GM12878 (cell line): Measurements from ENCODE around the gene GPSM3. TPM values are rescaled to one million over a fixed set of nuclear protein-coding genes. Genes with fewer than 3 reads are reported as not detected.

Experiments
- ATAC-seq: fragments of 200-7000 bp; cut with Tn5 transposase; 3 replicates; pipeline ENCODE4 v1.9.1; 2020; ENCODE audit warnings: mild to moderate bottlenecking, moderate library complexity
- BruUV-seq: library from RNA; stranded (reverse); fragments of 400-500 nt; replicated peaks from 2 replicates; lab custom pipeline; 2021; lab: Mats Ljungman, UMichigan
- CTCF ChIA-PET: fragments of 300-600 bp; sonication (Branson Sonifier 250); formaldehyde crosslinking; extraction: SDS; loops from one replicate; lab custom pipeline; 2021; ENCODE audit warnings: inconsistent platforms; lab: Yijun Ruan, JAX
- POLR2A ChIA-PET: fragments of 350-600 bp; formaldehyde crosslinking; extraction: SDS; loops from one replicate; lab custom pipeline; 2021; ENCODE audit warnings: inconsistent platforms; lab: Charles Lee
- RAD21 ChIA-PET: fragments of 300-600 bp; sonication (Branson Sonifier 250); formaldehyde crosslinking; loops from one replicate; lab custom pipeline; 2023; ENCODE audit warnings: antibody characterized with exemption; ENCODE audit not compliant: unreplicated experiment; lab: Charles Lee
- SMC1A ChIA-PET: fragments of 300-600 bp; sonication (Branson Sonifier 250); formaldehyde crosslinking; loops from one replicate; lab custom pipeline; 2023; ENCODE audit not compliant: unreplicated experiment, uncharacterized antibody; lab: Charles Lee
- DNase-seq: peaks from one replicate; pipeline ENCODE4 v3.0.0-alpha.2; 2011; ENCODE audit warnings: low read depth, low spot score
- FAIRE-seq: peaks from 3 replicates; lab custom pipeline; 2011; peaks lifted over from hg19 to GRCh38; lab: Jason Lieb, UNC
- H2AFZ ChIP-seq: 2 replicates; pipeline ENCODE4 v1.6.0; 2011; ENCODE audit warnings: low read depth, low read length, control low read depth; ENCODE audit not compliant: control insufficient read depth
- H3K27ac ChIP-seq: 2 replicates; pipeline ENCODE4 v1.5.1; 2011; ENCODE audit warnings: control low read depth; ENCODE audit not compliant: control insufficient read depth, insufficient read depth
- H3K27me3 ChIP-seq, 2 experiments: replicated peaks in 1 of 2; 2 replicates each; pipeline versions ENCODE4 v1.6.0 to v1.6.1; 2011; ENCODE audit warnings: low read length in 1 of 2; ENCODE audit not compliant: control insufficient read depth in 2 of 2, insufficient read depth in 2 of 2
- H3K36me3 ChIP-seq, 2 experiments: 2 replicates each; pipeline ENCODE4 v1.5.1; 2011; ENCODE audit warnings: low read length in 1 of 2; ENCODE audit not compliant: control insufficient read depth in 2 of 2, insufficient read depth in 2 of 2
- H3K4me1 ChIP-seq: 2 replicates; pipeline ENCODE4 v1.6.1; 2011; ENCODE audit warnings: mild to moderate bottlenecking, low read length, moderate library complexity, mixed read lengths; ENCODE audit not compliant: control insufficient read depth, insufficient read depth
- H3K4me2 ChIP-seq: 2 replicates; pipeline ENCODE4 v1.6.0; 2011; ENCODE audit warnings: control low read depth; ENCODE audit not compliant: control insufficient read depth, insufficient read depth
- H3K4me3 ChIP-seq: fragments of 200-600 bp; sonication (generic); 2 replicates; pipeline ENCODE4 v1.5.1; 2016
- H3K79me2 ChIP-seq: 2 replicates; pipeline ENCODE4 v1.6.0; 2011; ENCODE audit warnings: low read length; ENCODE audit not compliant: control insufficient read depth, insufficient read depth
- H3K9ac ChIP-seq: 2 replicates; pipeline ENCODE4 v1.8.0; 2011; ENCODE audit warnings: low read length, control low read depth, mixed read lengths; ENCODE audit not compliant: control insufficient read depth, insufficient read depth
- H3K9me3 ChIP-seq: replicated peaks from 3 replicates; pipeline ENCODE4 v1.5.1; 2011; ENCODE audit warnings: mild to moderate bottlenecking, low read length; ENCODE audit not compliant: control insufficient read depth, insufficient read depth
- H4K20me1 ChIP-seq: 2 replicates; pipeline ENCODE4 v1.6.0; 2011; ENCODE audit not compliant: control insufficient read depth, insufficient read depth
- ATF7 ChIP-seq: fragments of 450-650 bp; IDR thresholded peaks from 2 replicates; pipeline ENCODE4 v1.6.1; 2016; ENCODE audit warnings: low read depth, mild to moderate bottlenecking
- CHD2 ChIP-seq: IDR thresholded peaks from 2 replicates; pipeline ENCODE4 v1.6.1; 2011; ENCODE audit warnings: low read depth, low read length, improper control_type of control experiment, borderline replicate concordance
- DPF2 ChIP-seq: fragments of 450-650 bp; IDR thresholded peaks from 2 replicates; pipeline ENCODE4 v1.6.1; 2017; ENCODE audit warnings: mild to moderate bottlenecking
- HDGF ChIP-seq: fragments of 450-650 bp; IDR thresholded peaks from 2 replicates; pipeline ENCODE4 v1.6.1; 2016; ENCODE audit warnings: antibody characterized with exemption
- IKZF1 ChIP-seq: fragments of 450-650 bp; conservative IDR thresholded peaks from 2 replicates; pipeline ENCODE4 v1.6.1; 2017; ENCODE audit warnings: antibody characterized with exemption, mild to moderate bottlenecking
- IKZF2 ChIP-seq, 2 experiments: fragments of 450-650 bp; IDR thresholded peaks; 2 replicates each; pipeline ENCODE4 v1.6.1; 2017; ENCODE audit warnings: mild to moderate bottlenecking in 2 of 2, moderate library complexity in 2 of 2
- LARP7 ChIP-seq: fragments of 450-650 bp; IDR thresholded peaks from 2 replicates; pipeline ENCODE4 v1.6.1; 2017; ENCODE audit warnings: mild to moderate bottlenecking
- MLLT1 ChIP-seq: fragments of 450-650 bp; IDR thresholded peaks from 2 replicates; pipeline ENCODE4 v1.6.1; 2016; ENCODE audit warnings: mild to moderate bottlenecking
- MTA2 ChIP-seq: fragments of 450-650 bp; IDR thresholded peaks from 2 replicates; pipeline ENCODE4 v1.6.1; 2016; ENCODE audit warnings: low read depth, mild to moderate bottlenecking, moderate library complexity
- NBN ChIP-seq: fragments of 450-650 bp; IDR thresholded peaks from 2 replicates; pipeline ENCODE4 v1.6.1; 2016
- NR2F1 ChIP-seq: fragments of 450-650 bp; conservative IDR thresholded peaks from 2 replicates; pipeline ENCODE4 v1.6.1; 2017; ENCODE audit warnings: mild to moderate bottlenecking
- POLR2AphosphoS5 ChIP-seq: IDR thresholded peaks from 2 replicates; pipeline ENCODE4 v1.6.1; 2011; ENCODE audit warnings: mild to moderate bottlenecking, low read length, inconsistent platforms
- RELA ChIP-seq: fragments of 450-650 bp; IDR thresholded peaks from 2 replicates; pipeline ENCODE4 v1.8.0; 2014; ENCODE audit warnings: borderline replicate concordance; ENCODE audit not compliant: partially characterized antibody
- RELB ChIP-seq: fragments of 450-650 bp; IDR thresholded peaks from 2 replicates; pipeline ENCODE4 v1.6.1; 2017; ENCODE audit warnings: low read depth, mild to moderate bottlenecking, moderate library complexity
- SMARCA5 ChIP-seq: fragments of 450-650 bp; IDR thresholded peaks from 2 replicates; pipeline ENCODE4 v1.6.1; 2017; ENCODE audit warnings: mild to moderate bottlenecking
- WRNIP1 ChIP-seq: IDR thresholded peaks from 2 replicates; pipeline ENCODE4 v1.6.1; 2011; ENCODE audit warnings: low read depth, low read length, improper control_type of control experiment, borderline replicate concordance
- ZBED1 ChIP-seq: IDR thresholded peaks from 2 replicates; pipeline ENCODE4 v1.6.1; 2016; ENCODE audit warnings: borderline replicate concordance
- ZNF274 ChIP-seq: IDR thresholded peaks from one replicate; pipeline ENCODE4 v1.8.0; 2011; ENCODE audit not compliant: insufficient read length, insufficient read depth
- ZSCAN29 ChIP-seq: fragments of 450-650 bp; IDR thresholded peaks from 2 replicates; pipeline ENCODE4 v1.6.1; 2017; ENCODE audit warnings: mild to moderate bottlenecking, moderate library complexity
- WGBS: methylation state at CpG from one replicate; pipeline ENCODE4 v1.1.6; 2016; ENCODE audit warnings: low lambda C conversion rate; ENCODE audit not compliant: insufficient replicate concordance, insufficient coverage; ENCODE audit errors: missing lambda C conversion rate; 5-methylcytosine and 5-hydroxymethylcytosine counted together
- in situ Hi-C: fragments of 300-500 bp; cut with MboI; formaldehyde crosslinking; loops from 9 replicates; pipeline ENCODE4 v1.14.3; 2018; ENCODE audit warnings: mixed read lengths
- intact Hi-C: fragments of 100-400 bp; cut with micrococcal nuclease; formaldehyde crosslinking; loops from one replicate; pipeline ENCODE4 v1.14.2; 2022; ENCODE audit not compliant: unreplicated experiment
- polyA plus RNA-seq, 11 experiments: library from polyadenylated mRNA; depleted of rRNA in 4 of 11; unstranded in 6 of 11; stranded (reverse) in 5 of 11; fragments of >200 nt; fragmentation: Nextera tagmentation in 4 of 11; fragmentation: Illumina TruSeq in 1 of 11; extraction: Ambion mirVana in 4 of 11; extraction: Trizol in 1 of 11; gene quantifications; 1 replicate in 1 of 11; 2 replicates in 10 of 11; pipeline versions ENCODE4 v1.2.1 to v1.2.3, GENCODE V29; 2011 to 2016; ENCODE audit warnings: inconsistent platforms in 2 of 11, missing spikeins in 2 of 11, low read depth in 1 of 11
- total RNA-seq, 4 experiments: library from RNA; depleted of rRNA in 3 of 4; stranded (reverse); fragments of >200 nt in 3 of 4; fragmentation: Illumina TruSeq in 1 of 4; extraction: Trizol in 1 of 4; gene quantifications; 2 replicates each; pipeline versions ENCODE4 v1.2.1 to v1.2.3, GENCODE V29; 2013 to 2021

GPSM3 gene
- total and polyA plus RNA-seq, 10 of the 15 experiments (the other 5 are each of a cell fraction or from before 2014, with no cell fraction given) = 22.0 to 137 (median 113) TPM

- H2AFZ ChIP-seq = no peak overlapping the region
- TF ChIP-seq RELA (no peak), HDGF (peak; percentile 84; the same call in 1 of the 2 replicates), WRNIP1 (peak; percentile 86; the same call in 1 of the 2 replicates), POLR2AphosphoS5 (peak; percentile 55; the same call in 1 of the 2 replicates), NBN (peak; percentile 59; the same call in 1 of the 2 replicates), RELB (peak; percentile 14; the same call in 1 of the 2 replicates), MTA2 (0 out of 2 replicates have a peak, but pooled peaks have one; percentile 14), ZSCAN29 (no peak), MLLT1 (peak; percentile 16; the same call in 1 of the 2 replicates), ZNF274 (no peak), ZBED1 (no peak), NR2F1 (peak; percentile 39; the same call in 1 of the 2 replicates), IKZF1 (0 out of 2 replicates have a peak, but pooled peaks have one; percentile 14), IKZF2 (IDR thresholded peaks at IDR 0.05) (peak; percentile 11 to 43; a peak in 1 of 4 replicates), LARP7 (peak; percentile 26), DPF2 (peak; percentile 16; the same call in 1 of the 2 replicates), ATF7 (peak; percentile 72), SMARCA5 (0 out of 2 replicates have a peak, but pooled peaks have one; percentile 46), CHD2 (0 out of 2 replicates have a peak, but pooled peaks have one; percentile 23)
- peaks cover 0 to 2% of the 10 kb centered on the region in 2 experiments; a peak in 2 of 4 replicates for H3K36me3 ChIP-seq
- H4K20me1 ChIP-seq = no peaks in the 10 kb centered on the region
- POLR2A ChIA-PET = interaction anchor here (0.5 to 7.0 kb wide), 10 partner anchors 10 to 837 kb away, joined by 3 to 123 read pairs (median 4); partner anchors contain the start of genes AGPAT1, ATF6B, FKBPL and HLA-DMA
- FAIRE-seq = no peak
- H3K4me2 ChIP-seq = peak overlapping the region; percentile 99
- peak overlapping the region; percentile 99 for H3K9ac ChIP-seq
- RAD21 ChIA-PET = interaction anchor here (1.0 to 3.7 kb wide), 6 partner anchors 13 to 780 kb away, joined by 3 to 27 read pairs (median 8); partner anchors contain the start of genes AGPAT1, ATF6B, FKBPL and RNF5
- no TSS peak for BruUV-seq
- intact Hi-C loops (loop anchor here (2.0 kb wide), 1 partner anchor 15 kb away; the partner anchor contains the start of gene AGPAT1), in situ Hi-C loops (no loop called here)
- peak overlapping the region; percentile 100 for H3K27ac ChIP-seq
- H3K79me2 ChIP-seq = peaks cover 58% of the 10 kb centered on the region
- no peak for ATAC-seq
- no peaks in the 10 kb centered on the region for H3K9me3 ChIP-seq
- peak overlapping the region; percentile 90 for H3K4me3 ChIP-seq
- CTCF ChIA-PET = interaction anchor here (1.3 to 4.2 kb wide), 4 partner anchors 13 to 73 kb away, joined by 4 to 35 read pairs (median 7); partner anchors contain the start of genes ATF6B and FKBPL
- H3K4me1 ChIP-seq = peaks cover 32% of the 10 kb centered on the region
- SMC1A ChIA-PET = interaction anchor here (0.8 to 4.3 kb wide), 3 partner anchors 14 to 62 kb away, joined by 3 to 41 read pairs (median 24); partner anchors contain the start of genes AGPAT1, ATF6B, FKBPL and RNF5
- no peaks in the 10 kb centered on the region for H3K27me3 ChIP-seq
- 0% methylated on average over 14 of the region's 15 CpGs for WGBS
- no peak for DNase-seq
These were observed 491 bp downstream of the GPSM3 start for GRCh38 chr6:32191696-32192607.
